Fibroblast of lung (primary cell): ENCODE results near the gene CD3G.

ENCODE experiments used
- CTCF ChIP-seq, 2 donors: IDR thresholded peaks in 1 of 2; conservative IDR thresholded peaks in 1 of 2; 1 replicate in 1 of 2; 2 replicates in 1 of 2; pipeline ENCODE4 v1.5.1; 2011 to 2012; ENCODE audit warnings: low read length in 2 of 2, control low read depth in 1 of 2, inconsistent platforms in 1 of 2, low read depth in 1 of 2, mild to moderate bottlenecking in 1 of 2
- EZH2 ChIP-seq: IDR thresholded peaks from 2 replicates; pipeline ENCODE4 v1.5.1; 2012; ENCODE audit warnings: low read length, control low read depth, mild to moderate bottlenecking; ENCODE audit errors: missing control alignments

GRCh38 chr11:118304227-118304567 lies 39.9 kb upstream of the CD3G start:
- TF ChIP-seq EZH2 (no peak), CTCF (conservative IDR thresholded peaks at IDR 0.05 in 1 of 2, IDR thresholded peaks at IDR 0.05 in 1 of 2; ENCODE audit: low read depth in 1 of 2, low read length in 2 of 2) (no peak)
